Hepatocyte (in vitro differentiated cells): ENCODE measurements around the gene TNNT3.

ENCODE experiments used
- EZH2 ChIP-seq: fragments of 200-600 bp; sonication (generic); IDR thresholded peaks from 2 replicates; pipeline ENCODE4 v1.6.1; 2016; ENCODE audit warnings: antibody characterized with exemption, mild to moderate bottlenecking, borderline replicate concordance
- TF ChIP-seq, protein P1 (sequence below): fragments of 200-600 bp; sonication (generic); IDR thresholded peaks from 2 replicates; pipeline ENCODE4 v1.5.1; 2016; ENCODE audit warnings: antibody characterized with exemption, mild to moderate bottlenecking; ENCODE audit not compliant: poor library complexity

DNA sequence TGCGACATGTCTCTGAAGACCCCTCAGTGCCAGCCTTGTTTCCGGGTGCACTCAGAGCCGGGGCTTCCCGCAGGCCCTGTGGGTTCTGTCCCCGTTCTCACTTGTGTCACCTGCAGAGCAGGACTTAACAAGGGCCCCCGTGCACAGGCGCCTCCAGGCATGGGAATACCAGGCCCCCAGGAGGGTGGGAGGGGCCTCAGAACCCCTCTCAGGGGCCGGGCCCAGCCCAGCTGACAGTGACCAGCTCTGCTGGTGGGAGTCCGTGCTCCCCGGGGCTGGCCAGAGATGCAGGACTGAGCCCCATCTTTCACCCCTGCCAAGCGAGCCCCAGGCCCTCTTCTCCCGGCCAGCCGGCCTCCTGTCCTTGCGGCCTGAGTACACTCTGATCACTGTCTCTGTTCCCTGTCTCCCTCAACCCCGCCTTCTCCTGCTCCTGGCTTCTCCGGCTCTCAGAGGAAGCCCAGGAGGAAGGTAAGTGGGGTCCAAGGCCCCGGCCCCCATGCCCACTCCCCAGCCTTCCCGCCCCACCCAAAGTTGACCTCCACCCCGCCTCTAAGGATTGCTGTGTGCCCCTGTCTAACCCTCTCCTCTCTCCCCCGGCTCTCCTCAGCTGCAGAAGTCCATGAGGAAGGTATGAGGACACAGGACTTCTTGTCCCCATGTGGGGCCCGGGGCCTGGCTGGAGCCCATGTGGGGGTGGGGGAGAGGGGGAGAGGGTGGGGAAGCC lies 5.3 kb downstream of the TNNT3 start:
- TF ChIP-seq, protein P1, sequence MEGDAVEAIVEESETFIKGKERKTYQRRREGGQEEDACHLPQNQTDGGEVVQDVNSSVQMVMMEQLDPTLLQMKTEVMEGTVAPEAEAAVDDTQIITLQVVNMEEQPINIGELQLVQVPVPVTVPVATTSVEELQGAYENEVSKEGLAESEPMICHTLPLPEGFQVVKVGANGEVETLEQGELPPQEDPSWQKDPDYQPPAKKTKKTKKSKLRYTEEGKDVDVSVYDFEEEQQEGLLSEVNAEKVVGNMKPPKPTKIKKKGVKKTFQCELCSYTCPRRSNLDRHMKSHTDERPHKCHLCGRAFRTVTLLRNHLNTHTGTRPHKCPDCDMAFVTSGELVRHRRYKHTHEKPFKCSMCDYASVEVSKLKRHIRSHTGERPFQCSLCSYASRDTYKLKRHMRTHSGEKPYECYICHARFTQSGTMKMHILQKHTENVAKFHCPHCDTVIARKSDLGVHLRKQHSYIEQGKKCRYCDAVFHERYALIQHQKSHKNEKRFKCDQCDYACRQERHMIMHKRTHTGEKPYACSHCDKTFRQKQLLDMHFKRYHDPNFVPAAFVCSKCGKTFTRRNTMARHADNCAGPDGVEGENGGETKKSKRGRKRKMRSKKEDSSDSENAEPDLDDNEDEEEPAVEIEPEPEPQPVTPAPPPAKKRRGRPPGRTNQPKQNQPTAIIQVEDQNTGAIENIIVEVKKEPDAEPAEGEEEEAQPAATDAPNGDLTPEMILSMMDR, result no peak
- no peak for TF ChIP-seq EZH2
